Progenitor cell of endocrine pancreas (in vitro differentiated cells): ENCODE measurements around the gene CDC42BPA. TPM values are rescaled to one million over a fixed set of nuclear protein-coding genes. Genes with fewer than 3 reads are reported as not detected.

Experiments used
- DNase-seq: peaks from one replicate; pipeline ENCODE4 v3.0.0; 2021; ENCODE audit warnings: low spot score; ENCODE audit not compliant: unreplicated experiment
- H3K27ac Mint-ChIP-seq: 2 replicates; pipeline ENCODE4 v1.8.0; 2021; ENCODE audit warnings: mild to moderate bottlenecking, moderate library complexity, mixed read lengths
- H3K27me3 Mint-ChIP-seq: 2 replicates; pipeline ENCODE4 v1.8.0; 2021; ENCODE audit warnings: mixed read lengths
- H3K36me3 Mint-ChIP-seq: 2 replicates; pipeline ENCODE4 v1.8.0; 2022; ENCODE audit warnings: mixed read lengths; ENCODE audit not compliant: insufficient read depth
- H3K4me1 Mint-ChIP-seq: 2 replicates; pipeline ENCODE4 v1.8.0; 2021; ENCODE audit warnings: low read depth, mixed read lengths
- H3K4me3 Mint-ChIP-seq: 2 replicates; pipeline ENCODE4 v1.8.0; 2021; ENCODE audit warnings: low read depth, mild to moderate bottlenecking, moderate library complexity, mixed read lengths
- H3K9me3 Mint-ChIP-seq: 2 replicates; pipeline ENCODE4 v1.8.0; 2021; ENCODE audit warnings: low read depth, mixed read lengths
- CTCF ChIP-seq: fragments of 200-600 bp; sonication (generic); IDR thresholded peaks from one replicate; pipeline ENCODE4 v1.5.0; 2021; ENCODE audit warnings: antibody characterized with exemption, mild to moderate bottlenecking; ENCODE audit not compliant: unreplicated experiment
- total RNA-seq: library from RNA; stranded (reverse); gene quantifications from 2 replicates; pipeline ENCODE4 v1.2.1, GENCODE V29; 2021

Gene CDC42BPA
- total RNA-seq, 1 donor from 2014 or later, result 32.7 TPM

- TF ChIP-seq CTCF, result no peak
- no peak for DNase-seq
- Mint-ChIP-seq H3K27me3 (no peaks in the 10 kb centered on the region), H3K4me3 (no peak overlapping the region), H3K27ac (no peak overlapping the region), H3K36me3 (peaks cover 29% of the 10 kb centered on the region), H3K9me3 (no peaks in the 10 kb centered on the region), H3K4me1 (peaks cover 5% of the 10 kb centered on the region)
Measured at GRCh38 chr1:227035316-227035715, 283.0 kb downstream of the CDC42BPA start.

GRCh38 chr1:227033880-227034279, 284.4 kb downstream of the CDC42BPA start:
- no peak for TF ChIP-seq CTCF
- no peak overlapping the region for H3K4me3 Mint-ChIP-seq
- no peak for DNase-seq
- H3K4me1 Mint-ChIP-seq, result peaks cover 5% of the 10 kb centered on the region
- H3K27me3 Mint-ChIP-seq, result no peaks in the 10 kb centered on the region
- H3K9me3 Mint-ChIP-seq, result no peaks in the 10 kb centered on the region
- no peak overlapping the region for H3K27ac Mint-ChIP-seq
- peaks cover 23% of the 10 kb centered on the region for H3K36me3 Mint-ChIP-seq

- no peaks in the 10 kb centered on the region for H3K9me3 Mint-ChIP-seq
- peaks cover 23% of the 10 kb centered on the region for H3K36me3 Mint-ChIP-seq
- no peak overlapping the region for H3K27ac Mint-ChIP-seq
- DNase-seq, result no peak
- no peak for TF ChIP-seq CTCF
- no peak overlapping the region for H3K4me3 Mint-ChIP-seq
- H3K27me3 Mint-ChIP-seq, result no peaks in the 10 kb centered on the region
- H3K4me1 Mint-ChIP-seq, result peaks cover 5% of the 10 kb centered on the region
Measured at GRCh38 chr1:227032396-227032795, 285.9 kb downstream of the CDC42BPA start.

- Mint-ChIP-seq H3K9me3 (peaks cover 9% of the 10 kb centered on the region), H3K27ac (no peak overlapping the region), H3K4me3 (no peak overlapping the region), H3K4me1 (peaks cover 19% of the 10 kb centered on the region), H3K27me3 (no peaks in the 10 kb centered on the region), H3K36me3 (peaks cover 34% of the 10 kb centered on the region)
- DNase-seq, result no peak
- TF ChIP-seq CTCF, result no peak
Measured at GRCh38 chr1:227016990-227017389, 301.3 kb downstream of the CDC42BPA start.

GRCh38 chr1:227010645-227011044, 307.6 kb downstream of the CDC42BPA start:
- H3K36me3 Mint-ChIP-seq, result peaks cover 8% of the 10 kb centered on the region
- no peak overlapping the region for H3K4me3 Mint-ChIP-seq

More at GRCh38 chr1:227010645-227011044, 307.6 kb downstream of the CDC42BPA start:
- TF ChIP-seq CTCF, result no peak
- Mint-ChIP-seq H3K4me1 (peaks cover 11% of the 10 kb centered on the region), H3K27ac (no peak overlapping the region), H3K9me3 (no peaks in the 10 kb centered on the region), H3K27me3 (no peaks in the 10 kb centered on the region)
- no peak for DNase-seq
